ENCODE data around the gene PDZK1IP1.

DNA sequence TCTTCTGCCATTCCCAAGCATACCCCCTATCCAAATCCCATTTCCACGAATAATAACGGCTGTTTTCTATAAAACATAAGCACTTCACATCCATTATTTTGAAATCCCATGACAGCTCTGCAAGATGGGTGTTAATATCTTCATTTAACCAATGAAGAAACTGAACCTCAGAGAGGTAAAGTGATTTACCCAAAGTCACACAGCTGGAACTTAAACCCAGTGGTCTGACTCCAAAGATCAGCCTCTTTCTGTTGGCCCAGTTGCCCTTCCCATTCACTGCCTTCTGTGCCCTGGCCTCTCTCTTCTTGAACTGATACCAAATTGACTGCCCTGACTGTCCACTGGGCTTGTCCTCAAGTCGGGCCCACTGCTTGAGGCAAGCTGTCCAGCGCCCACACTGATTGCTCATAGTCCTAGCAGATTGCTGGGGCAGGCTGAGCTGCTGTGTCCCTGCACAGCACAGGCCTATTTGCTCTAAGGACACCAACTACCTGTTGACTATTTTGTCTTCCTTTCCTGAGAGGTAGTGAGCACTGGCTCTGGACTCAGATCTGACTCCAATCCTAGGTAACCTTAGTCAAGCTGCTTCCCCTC is 22.9 kb upstream of the PDZK1IP1 start:
- TF ChIP-seq EZH2 (IDR thresholded peaks at IDR 0.05; ENCODE audit: borderline replicate concordance, low read depth, low read length, severe bottlenecking) = no peak
- TF ChIP-seq, protein P1, sequence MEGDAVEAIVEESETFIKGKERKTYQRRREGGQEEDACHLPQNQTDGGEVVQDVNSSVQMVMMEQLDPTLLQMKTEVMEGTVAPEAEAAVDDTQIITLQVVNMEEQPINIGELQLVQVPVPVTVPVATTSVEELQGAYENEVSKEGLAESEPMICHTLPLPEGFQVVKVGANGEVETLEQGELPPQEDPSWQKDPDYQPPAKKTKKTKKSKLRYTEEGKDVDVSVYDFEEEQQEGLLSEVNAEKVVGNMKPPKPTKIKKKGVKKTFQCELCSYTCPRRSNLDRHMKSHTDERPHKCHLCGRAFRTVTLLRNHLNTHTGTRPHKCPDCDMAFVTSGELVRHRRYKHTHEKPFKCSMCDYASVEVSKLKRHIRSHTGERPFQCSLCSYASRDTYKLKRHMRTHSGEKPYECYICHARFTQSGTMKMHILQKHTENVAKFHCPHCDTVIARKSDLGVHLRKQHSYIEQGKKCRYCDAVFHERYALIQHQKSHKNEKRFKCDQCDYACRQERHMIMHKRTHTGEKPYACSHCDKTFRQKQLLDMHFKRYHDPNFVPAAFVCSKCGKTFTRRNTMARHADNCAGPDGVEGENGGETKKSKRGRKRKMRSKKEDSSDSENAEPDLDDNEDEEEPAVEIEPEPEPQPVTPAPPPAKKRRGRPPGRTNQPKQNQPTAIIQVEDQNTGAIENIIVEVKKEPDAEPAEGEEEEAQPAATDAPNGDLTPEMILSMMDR (IDR thresholded peaks at IDR 0.05; ENCODE audit: borderline replicate concordance, extremely low read depth, low read length, poor library complexity, severe bottlenecking) = no peak

All from DND-41 (cell line).